Astrocyte of the hippocampus (primary cell): ENCODE measurements around the gene ZNF319.
A peak's percentile ranks its signal among the peaks of the same experiment; 100 is the strongest.
"Not testable (repeated sequence)": the region's sequence is repeated elsewhere in the genome, so short reads cannot be mapped to it uniquely, and the experiment has no call there.

Experiments
- DNase-seq: peaks from one replicate; pipeline ENCODE4 v3.0.0; 2011; ENCODE audit warnings: low read depth, low spot score

ZNF319 gene

GRCh38 chr16:57997528-57998265 lies 2.8 kb downstream of the ZNF319 start:
- no peak for DNase-seq

- no peak for DNase-seq
These were observed 3.3 kb downstream of the ZNF319 start for GRCh38 chr16:57997176-57997527.

- no peak for DNase-seq
These were observed 3.9 kb downstream of the ZNF319 start for GRCh38 chr16:57996406-57997175.

- no peak for DNase-seq
These were observed 4.6 kb downstream of the ZNF319 start for GRCh38 chr16:57995721-57996405.

GRCh38 chr16:57994778-57995177 lies 5.7 kb downstream of the ZNF319 start:
- peak; percentile 57 for DNase-seq

- no peak for DNase-seq
These were observed 6.1 kb downstream of the ZNF319 start for GRCh38 chr16:57994361-57994760.

GRCh38 chr16:57993897-57994296 lies 6.6 kb downstream of the ZNF319 start:
- no peak for DNase-seq

GRCh38 chr16:57993438-57993837 lies 7.0 kb downstream of the ZNF319 start:
- no peak for DNase-seq

- no peak for DNase-seq
These were observed 8.4 kb downstream of the ZNF319 start for GRCh38 chr16:57992084-57992483.

GRCh38 chr16:57991551-57992059 lies 8.9 kb downstream of the ZNF319 start:
- DNase-seq, result no peak

- DNase-seq, result peak; percentile 67
These were observed 11.5 kb downstream of the ZNF319 start for GRCh38 chr16:57988929-57989328.

GRCh38 chr16:57987441-57988177 lies 12.9 kb downstream of the ZNF319 start:
- DNase-seq, result no peak

- DNase-seq, result no peak
These were observed 14.3 kb downstream of the ZNF319 start for GRCh38 chr16:57986196-57986595.

GRCh38 chr16:57985204-57986181 lies 15.0 kb downstream of the ZNF319 start:
- no peak for DNase-seq

- peak; percentile 89 for DNase-seq
These were observed 15.8 kb downstream of the ZNF319 start for GRCh38 chr16:57984443-57985203.

- no peak for DNase-seq
These were observed 18.1 kb downstream of the ZNF319 start for GRCh38 chr16:57982385-57982784.

- DNase-seq, result no peak
These were observed 18.8 kb downstream of the ZNF319 start for GRCh38 chr16:57981636-57982035.

GRCh38 chr16:57979006-57979585 lies 21.4 kb downstream of the ZNF319 start:
- DNase-seq, result no peak

- not testable (repeated sequence) for DNase-seq
These were observed 22.4 kb downstream of the ZNF319 start for GRCh38 chr16:57978070-57978465.
